ENCODE measurements around the gene FILIP1L.

Gene FILIP1L

DNA sequence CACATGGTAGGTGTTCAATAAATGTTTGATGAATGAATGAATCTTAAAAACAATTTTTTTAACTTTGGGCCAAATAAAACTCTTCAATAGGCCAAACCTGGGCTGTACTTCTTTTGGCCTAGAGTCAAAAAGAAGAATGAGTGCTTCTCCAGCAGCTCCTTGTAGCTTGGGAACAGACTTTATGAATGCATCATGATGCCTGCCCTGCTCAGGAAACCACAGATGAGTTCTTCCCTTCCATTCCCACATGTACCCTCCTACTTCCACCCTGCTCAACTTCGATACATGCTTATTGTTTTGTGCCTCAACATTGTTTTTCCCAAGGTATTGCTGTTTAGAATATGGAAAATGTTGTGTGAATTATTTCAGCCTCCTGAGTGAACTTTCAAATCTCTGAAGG is 87.0 kb downstream of the FILIP1L start:
- H3K4me3 ChIP-seq (ENCODE audit: low read length): no peak overlapping the region
- no peak for DNase-seq (ENCODE audit: low read depth, low spot score)

DNA sequence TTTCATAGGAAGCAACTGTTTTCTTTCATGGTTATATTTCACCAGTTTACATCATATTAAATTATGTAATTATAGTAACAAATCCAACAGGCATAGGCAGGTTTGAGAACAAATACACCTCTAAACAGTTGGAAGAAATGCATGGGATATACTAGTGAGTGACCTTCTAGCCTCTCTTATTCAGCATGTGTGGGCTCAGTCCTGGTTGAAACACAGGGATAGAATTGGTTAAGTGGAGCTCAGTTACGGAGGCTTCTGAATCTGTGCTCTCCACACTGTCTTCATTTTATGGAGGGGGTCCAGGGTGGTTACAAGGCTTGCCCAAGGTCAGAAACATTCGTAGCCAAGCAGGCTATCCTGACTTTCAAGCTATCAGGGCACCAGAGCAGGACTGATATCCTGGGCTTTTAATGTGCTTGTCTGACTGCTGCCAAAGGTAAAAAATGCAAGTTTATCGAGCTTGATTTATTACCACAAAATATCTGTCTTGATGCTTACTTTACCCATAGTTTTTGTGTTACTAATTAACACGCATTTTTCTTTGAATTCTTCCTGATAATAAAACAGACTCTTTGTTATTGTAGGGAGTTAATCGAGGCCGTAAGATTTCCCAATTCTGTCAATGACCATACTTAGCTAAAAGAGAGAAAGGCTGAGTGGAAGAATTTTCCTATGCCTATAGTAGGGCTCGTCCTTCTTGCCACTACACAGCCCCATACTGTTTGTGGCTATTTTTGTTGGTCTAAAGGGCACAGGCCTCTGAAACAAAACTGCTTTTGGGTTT is 89.6 kb downstream of the FILIP1L start:
- DNase-seq (ENCODE audit: low read depth, low spot score): no peak
- no peak overlapping the region for H3K4me3 ChIP-seq (ENCODE audit: low read length)

- no peak for DNase-seq (ENCODE audit: low read depth, low spot score)
- H3K4me3 ChIP-seq (ENCODE audit: low read length): no peak overlapping the region
These were observed 90.7 kb downstream of the FILIP1L start for GRCh38 chr3:100023595-100023994.

DNA sequence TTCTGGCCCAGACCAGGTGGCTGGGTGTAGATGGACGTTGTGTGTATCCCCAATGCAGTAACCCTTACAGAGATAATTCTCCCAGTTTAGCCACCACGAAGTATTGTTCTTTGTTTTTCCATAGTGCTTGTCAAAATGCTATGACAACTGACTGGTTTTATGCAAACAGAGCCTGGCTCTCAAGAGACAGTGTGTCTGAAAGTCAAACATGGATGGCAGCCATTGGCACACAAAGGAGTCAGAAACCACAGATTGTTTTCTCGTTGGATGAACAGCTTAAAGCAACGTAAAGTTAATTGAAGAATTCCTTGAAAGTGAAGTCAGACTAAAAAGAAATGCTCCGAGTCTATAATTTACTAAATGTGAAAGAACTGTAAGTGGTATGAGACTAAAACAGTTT is 91.2 kb downstream of the FILIP1L start:
- no peak for DNase-seq (ENCODE audit: low read depth, low spot score)
- no peak overlapping the region for H3K4me3 ChIP-seq (ENCODE audit: low read length)

- no peak for DNase-seq (ENCODE audit: low read depth, low spot score)
- H3K4me3 ChIP-seq (ENCODE audit: low read length): no peak overlapping the region
These were observed 91.8 kb downstream of the FILIP1L start for GRCh38 chr3:100022506-100022905.

GRCh38 chr3:100020876-100021644 is 93.2 kb downstream of the FILIP1L start:
- DNase-seq (ENCODE audit: low read depth, low spot score): no peak
- H3K4me3 ChIP-seq (ENCODE audit: low read length): no peak overlapping the region

DNA sequence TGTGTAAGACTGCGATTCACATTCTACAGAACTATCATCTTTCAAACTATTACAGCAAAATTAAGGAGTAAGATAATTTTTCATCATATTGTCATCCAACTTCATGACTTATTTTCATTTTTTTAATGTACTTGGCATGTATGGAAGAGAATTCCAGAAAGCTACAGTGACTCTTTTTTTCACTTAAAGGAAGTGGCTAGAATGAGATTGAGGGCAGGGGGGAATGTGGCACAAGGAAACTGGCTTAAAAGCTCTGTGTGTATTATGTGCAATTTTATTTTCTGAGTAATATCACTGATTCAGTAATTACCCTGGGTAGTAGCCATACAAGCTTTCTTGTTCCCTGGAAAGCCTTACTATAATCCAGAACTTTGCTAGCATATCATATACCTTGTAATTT is 94.6 kb downstream of the FILIP1L start:
- DNase-seq (ENCODE audit: low read depth, low spot score): no peak
- no peak overlapping the region for H3K4me3 ChIP-seq (ENCODE audit: low read length)

GRCh38 chr3:100018806-100019205 is 95.5 kb downstream of the FILIP1L start:
- peak; percentile 58 for DNase-seq (ENCODE audit: low read depth, low spot score)

GRCh38 chr3:100010087-100010417 is 104.2 kb downstream of the FILIP1L start:
- no peak for DNase-seq (ENCODE audit: low read depth, low spot score)
- no peak overlapping the region for H3K4me3 ChIP-seq (ENCODE audit: low read length)

More at GRCh38 chr3:100018806-100019205, 95.5 kb downstream of the FILIP1L start:
- no peak overlapping the region for H3K4me3 ChIP-seq (ENCODE audit: low read length)

DNA sequence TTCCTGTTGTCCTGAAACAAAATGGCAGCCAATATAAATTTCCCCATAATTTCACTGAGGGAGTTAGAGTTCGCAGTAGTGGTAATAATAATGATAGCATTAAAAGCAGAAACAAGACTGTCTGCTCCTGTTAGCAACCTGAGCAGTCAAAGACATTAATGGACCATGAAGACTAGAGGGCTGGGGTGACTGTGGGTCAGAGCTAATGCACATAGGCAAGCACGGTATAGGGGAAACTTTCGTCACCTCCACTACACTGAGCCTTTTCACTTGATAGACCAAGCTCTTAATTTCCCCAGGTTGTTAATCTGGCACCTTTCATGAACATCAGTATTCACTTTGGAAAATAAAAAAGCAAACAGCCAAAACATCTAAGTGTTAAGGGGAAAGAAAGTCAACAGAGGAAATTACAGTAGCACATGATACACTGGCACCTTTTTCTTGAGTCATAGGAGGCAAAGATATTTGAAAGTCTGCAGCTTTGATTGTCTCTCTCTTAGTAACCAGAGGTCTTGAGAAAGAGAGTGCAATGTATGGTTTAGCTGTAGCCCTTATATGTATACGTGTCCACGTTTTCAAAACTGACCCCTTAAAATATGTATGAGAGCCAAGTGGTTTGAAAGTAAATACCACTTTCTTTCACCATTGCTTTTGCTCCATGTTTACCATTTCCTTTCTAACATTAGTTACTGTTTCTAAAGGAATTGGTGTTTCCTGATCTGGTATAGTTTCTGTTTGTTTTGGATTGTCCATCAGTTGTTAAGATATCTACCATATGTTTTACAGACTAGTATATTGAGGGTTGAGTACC is 104.8 kb downstream of the FILIP1L start:
- no peak for DNase-seq (ENCODE audit: low read depth, low spot score)
- H3K4me3 ChIP-seq (ENCODE audit: low read length): no peak overlapping the region

- no peak for DNase-seq (ENCODE audit: low read depth, low spot score)
- H3K4me3 ChIP-seq (ENCODE audit: low read length): no peak overlapping the region
These were observed 106.1 kb downstream of the FILIP1L start for GRCh38 chr3:100008081-100008698.

DNA sequence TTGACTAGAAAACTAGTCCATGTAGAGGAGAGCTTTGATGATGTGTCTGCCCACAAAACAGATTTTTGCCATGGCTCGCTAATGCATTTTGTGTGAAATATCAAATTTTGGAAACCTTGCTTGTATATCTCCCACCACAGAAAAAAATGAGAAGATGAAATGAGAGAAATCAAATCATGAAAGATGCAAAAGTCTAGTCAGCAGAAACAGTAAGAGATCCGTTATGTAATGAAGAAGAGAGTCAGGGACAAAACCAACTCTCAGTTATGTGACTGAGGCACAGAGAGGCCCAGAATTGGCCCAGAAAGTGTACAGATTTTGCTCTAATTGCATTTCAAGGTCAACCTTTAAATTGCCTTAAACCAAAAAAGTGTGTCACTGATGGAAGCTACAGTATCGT is 107.0 kb downstream of the FILIP1L start:
- DNase-seq (ENCODE audit: low read depth, low spot score): no peak
- no peak overlapping the region for H3K4me3 ChIP-seq (ENCODE audit: low read length)

DNA sequence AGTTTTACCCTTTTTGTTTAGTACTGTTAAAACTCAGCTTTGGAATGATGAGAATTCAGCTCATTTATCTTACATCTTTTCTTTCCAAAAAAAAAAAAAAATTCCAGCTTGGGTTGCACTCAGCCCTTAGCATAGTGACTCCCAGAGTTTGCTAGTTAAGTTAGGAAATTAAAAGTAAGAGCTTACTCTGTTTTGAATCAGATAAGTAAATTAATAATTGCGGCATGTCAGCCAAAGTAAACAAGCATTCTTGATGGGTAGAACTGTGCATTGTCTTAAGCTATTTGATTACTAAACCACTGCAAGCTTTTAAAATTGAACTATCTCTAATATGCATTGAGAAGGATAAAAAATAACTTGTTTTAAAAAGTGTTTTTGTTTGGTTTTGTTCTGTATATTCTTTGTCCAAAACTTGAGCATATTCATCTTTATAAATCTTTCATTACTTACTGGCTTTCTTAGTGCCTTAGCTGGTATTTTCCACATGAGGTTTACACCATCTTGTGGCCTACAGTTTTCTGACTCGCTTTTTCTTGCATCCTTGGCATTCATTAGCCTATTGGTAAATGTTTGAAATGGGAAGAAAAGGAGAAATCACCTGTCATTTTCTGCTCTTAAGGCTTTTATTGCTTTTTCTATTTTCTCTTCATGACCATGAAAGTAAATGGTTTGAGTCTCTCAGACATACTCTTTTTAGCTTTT is 107.6 kb downstream of the FILIP1L start:
- H3K4me3 ChIP-seq (ENCODE audit: low read length): no peak overlapping the region
- DNase-seq (ENCODE audit: low read depth, low spot score): no peak

DNA sequence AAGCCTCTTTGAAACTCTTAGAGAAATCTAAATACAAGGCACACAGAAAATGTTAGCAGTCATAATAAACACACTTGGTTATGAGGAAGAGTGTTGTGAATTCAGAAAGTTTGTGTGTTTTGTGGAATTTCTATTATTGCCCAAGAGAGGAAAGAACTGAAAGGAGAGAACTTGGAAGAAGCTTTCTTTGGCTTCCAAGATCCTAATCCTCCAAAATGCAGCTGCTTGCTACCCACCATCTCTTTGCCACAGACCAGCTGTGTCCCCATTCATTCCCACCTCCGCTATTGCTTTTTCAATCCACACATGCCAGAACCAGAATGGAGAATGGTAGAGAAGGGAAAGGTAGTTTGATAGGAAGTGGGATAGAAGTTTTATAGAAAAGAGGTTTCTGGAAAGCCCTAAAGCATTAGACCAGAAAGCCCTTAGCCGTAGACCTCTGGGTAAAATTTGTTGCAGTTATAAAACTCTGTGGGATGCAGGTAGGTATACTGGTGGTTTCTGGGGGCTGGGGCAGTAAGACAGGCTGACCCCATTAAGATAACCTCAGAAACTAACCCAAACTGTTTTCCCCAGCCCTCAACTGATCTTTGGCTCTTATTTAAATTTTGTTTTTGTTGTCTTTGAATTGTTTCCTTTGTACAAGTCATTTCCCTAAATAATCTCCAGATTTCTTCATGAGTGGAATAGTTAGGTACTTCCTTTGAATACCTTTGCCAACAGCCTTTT is 108.5 kb downstream of the FILIP1L start:
- DNase-seq (ENCODE audit: low read depth, low spot score): no peak
- H3K4me3 ChIP-seq (ENCODE audit: low read length): no peak overlapping the region

DNA sequence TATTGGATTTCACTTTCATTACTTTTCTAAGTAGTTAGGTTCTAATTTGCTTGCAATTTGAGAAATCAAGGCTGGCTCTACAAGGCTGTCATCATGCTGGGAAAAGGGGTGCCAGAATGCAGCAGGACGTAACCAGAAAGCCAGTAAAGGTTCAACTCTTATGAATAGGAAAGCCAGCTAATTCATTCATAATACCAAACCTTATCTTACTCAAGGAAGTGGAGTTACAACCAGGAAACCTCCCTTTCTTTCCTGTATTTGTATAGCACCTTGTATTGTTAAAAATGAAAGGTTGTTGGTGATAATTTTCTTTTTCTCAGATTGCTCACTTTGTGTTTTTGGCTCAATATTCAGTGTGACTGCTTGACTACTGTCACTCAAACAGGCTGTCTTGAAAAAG is 109.4 kb downstream of the FILIP1L start:
- DNase-seq (ENCODE audit: low read depth, low spot score): no peak
- H3K4me3 ChIP-seq (ENCODE audit: low read length): no peak overlapping the region

DNA sequence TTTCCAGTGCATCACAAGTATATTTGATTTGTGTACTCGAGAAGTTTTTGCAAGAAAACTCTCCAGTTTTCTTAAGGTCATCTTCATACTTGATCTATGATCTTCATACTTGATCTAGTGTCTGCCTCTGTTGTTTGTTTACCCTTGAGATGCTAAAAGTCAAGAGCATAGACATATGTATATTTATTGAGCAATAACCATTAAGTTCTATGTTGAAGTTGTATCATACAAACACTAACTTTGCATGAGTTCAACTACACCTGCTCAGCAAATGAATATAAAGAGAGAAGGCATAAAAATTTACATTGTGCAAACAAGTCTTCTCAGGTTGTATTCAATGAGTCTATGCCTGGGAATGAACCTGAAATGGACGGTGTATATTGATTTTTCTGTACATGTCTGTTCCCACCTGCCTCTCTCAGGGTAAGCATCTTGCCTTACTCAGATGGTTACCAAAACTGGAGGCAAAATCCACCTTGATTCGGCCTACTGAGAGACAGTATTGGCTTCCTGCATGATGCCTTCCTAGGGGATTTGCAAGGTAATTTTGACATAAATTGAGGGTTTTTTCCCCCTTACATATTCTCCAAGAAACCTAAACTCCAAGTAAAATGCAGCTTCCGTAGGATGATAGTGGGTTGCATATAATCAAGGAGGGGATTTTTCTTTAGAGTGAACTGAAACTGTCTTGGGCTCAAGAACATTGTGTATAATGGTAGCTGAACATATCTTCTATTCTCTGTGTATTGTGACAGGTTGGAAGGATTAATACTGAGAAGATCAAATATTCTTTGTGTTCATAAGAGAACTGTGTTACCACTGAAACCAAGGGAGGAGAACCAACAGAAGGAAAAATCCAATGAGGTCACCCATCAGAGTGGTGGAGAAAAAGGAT is 110.4 kb downstream of the FILIP1L start:
- no peak for DNase-seq (ENCODE audit: low read depth, low spot score)
- H3K4me3 ChIP-seq (ENCODE audit: low read length): no peak overlapping the region

DNA sequence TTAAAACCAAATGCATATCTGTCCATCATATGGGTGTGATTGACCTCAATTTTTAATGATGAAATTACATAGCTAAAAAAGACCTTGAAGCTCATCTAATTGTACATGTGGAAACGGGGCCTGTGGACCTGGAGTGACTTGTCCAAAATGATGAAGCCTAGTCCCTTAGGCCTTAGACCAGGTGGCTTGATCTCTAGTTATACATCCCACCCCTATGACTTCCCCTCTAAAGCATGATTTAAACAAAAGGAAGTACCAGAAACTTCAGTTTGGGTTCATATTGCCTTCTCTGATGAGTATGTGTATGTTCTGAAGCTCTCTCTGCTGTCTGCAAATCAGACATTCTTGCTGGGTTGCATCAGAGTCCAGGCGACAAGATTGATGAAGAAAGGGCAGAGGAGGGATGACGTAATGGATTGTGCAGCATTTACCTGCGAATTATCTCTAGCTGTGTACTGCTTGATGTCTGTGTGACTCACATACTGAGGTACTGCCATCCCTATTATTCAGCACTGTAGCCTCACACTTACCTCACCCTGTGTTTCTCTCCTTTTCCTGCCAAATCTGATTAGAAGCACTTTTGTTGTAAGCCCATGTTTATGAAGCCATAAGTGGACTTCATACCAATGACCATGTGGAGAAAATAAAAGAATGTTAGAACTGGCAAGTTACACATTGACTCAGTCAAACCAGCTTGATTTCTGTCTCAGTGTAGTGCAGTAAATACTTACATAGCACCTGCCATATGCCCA is 111.5 kb downstream of the FILIP1L start:
- DNase-seq (ENCODE audit: low read depth, low spot score): no peak
- no peak overlapping the region for H3K4me3 ChIP-seq (ENCODE audit: low read length)
